OCI-LY3 (cell line): Measurements from ENCODE around the gene HOPX.

Source experiments
- CTCF ChIP-seq: fragments of 200-600, 300-600 bp; sonication (generic); IDR thresholded peaks from 2 replicates; pipeline ENCODE4 v1.5.1; 2014; ENCODE audit warnings: antibody characterized with exemption, low read length, low read depth
- EZH2phosphoT487 ChIP-seq: fragments of 200-600 bp; shearing (Covaris generic); IDR thresholded peaks from 2 replicates; pipeline ENCODE4 v1.6.1; 2018; ENCODE audit warnings: antibody characterized with exemption, mixed run types, low read depth

GRCh38 chr4:56665781-56666180 lies 15.3 kb downstream of the HOPX start:
- TF ChIP-seq CTCF (no peak), EZH2phosphoT487 (no peak)
